Panc1 (cell line): Measurements from ENCODE around the gene SLC39A8. TPM values are rescaled to one million over a fixed set of nuclear protein-coding genes. Genes with fewer than 3 reads are reported as not detected.
"Not testable (repeated sequence)": the region's sequence is repeated elsewhere in the genome, so short reads cannot be mapped to it uniquely, and the experiment has no call there.

Source experiments
- ATAC-seq: fragments of 200-7000 bp; cut with Tn5 transposase; 2 replicates; pipeline ENCODE4 v1.9.1; 2020; ENCODE audit warnings: mild to moderate bottlenecking, moderate library complexity
- BruUV-seq: library from RNA; stranded (reverse); fragments of 400-500 nt; replicated peaks from 2 replicates; lab custom pipeline; 2021; lab: Mats Ljungman, UMichigan
- CTCF ChIA-PET: fragments of 300-600 bp; sonication (Branson Sonifier 250); formaldehyde crosslinking; loops from one replicate; lab custom pipeline; 2022; ENCODE audit warnings: antibody characterized with exemption; lab: Charles Lee
- POLR2A ChIA-PET: fragments of 300-600 bp; sonication (Branson Sonifier 250); formaldehyde crosslinking; loops from one replicate; lab custom pipeline; 2022; ENCODE audit warnings: antibody characterized with exemption; lab: Charles Lee
- DNase-seq: peaks from one replicate; pipeline ENCODE4 v3.0.0-alpha.2; 2010; ENCODE audit warnings: low read depth, low spot score
- H3K27ac ChIP-seq: 2 replicates; pipeline ENCODE4 v1.5.1; 2011; ENCODE audit warnings: mild to moderate bottlenecking, low read length, inconsistent platforms
- H3K27me3 ChIP-seq: fragments of 200-500 bp; sonication (Bioruptor generic); 2 replicates; pipeline ENCODE4 v1.6.0; 2014; ENCODE audit warnings: low read length, inconsistent platforms; ENCODE audit not compliant: control insufficient read depth, insufficient read depth
- H3K36me3 ChIP-seq: fragments of 200-500 bp; sonication (Bioruptor generic); 2 replicates; pipeline ENCODE4 v1.5.1; 2014; ENCODE audit warnings: inconsistent platforms, mild to moderate bottlenecking, low read length, moderate library complexity; ENCODE audit not compliant: control insufficient read depth, insufficient read depth
- H3K4me1 ChIP-seq: 2 replicates; pipeline ENCODE4 v1.5.1; 2011; ENCODE audit warnings: inconsistent platforms, mild to moderate bottlenecking, low read length, moderate library complexity; ENCODE audit not compliant: control insufficient read depth, insufficient read depth
- H3K4me3 ChIP-seq, 2 experiments: 2 replicates each; pipeline ENCODE4 v1.5.1; 2011 to 2012; ENCODE audit warnings: low read depth in 2 of 2, low read length in 2 of 2, mild to moderate bottlenecking in 2 of 2, inconsistent platforms in 1 of 2, moderate library complexity in 1 of 2
- H3K9me3 ChIP-seq: fragments of 200-500 bp; sonication (Bioruptor generic); 2 replicates; pipeline ENCODE4 v1.5.1; 2014; ENCODE audit warnings: low read depth, mild to moderate bottlenecking, inconsistent platforms, low read length, moderate library complexity; ENCODE audit not compliant: control insufficient read depth, insufficient read depth
- POLR2AphosphoS5 ChIP-seq: IDR thresholded peaks from 2 replicates; pipeline ENCODE4 v1.6.1; 2012; ENCODE audit warnings: mild to moderate bottlenecking, low read depth, low read length, moderate library complexity
- SIN3A ChIP-seq: IDR thresholded peaks from 2 replicates; pipeline ENCODE4 v1.6.1; 2012; ENCODE audit warnings: low read depth, mild to moderate bottlenecking, low read length, moderate library complexity, borderline replicate concordance; ENCODE audit not compliant: insufficient read depth
- TCF7L2 ChIP-seq: IDR thresholded peaks from 2 replicates; pipeline ENCODE4 v1.6.1; 2011; ENCODE audit warnings: mild to moderate bottlenecking, low read depth, low read length, inconsistent platforms
- in situ Hi-C: cut with HindIII; loops from 2 replicates; pipeline ENCODE4 v1.10.0; 2016; ENCODE audit warnings: low sequenced_read_pairs, low pct_unique_long_range_greater_than_20kb
- intact Hi-C: fragments of 100-400 bp; cut with micrococcal nuclease; formaldehyde crosslinking; loops from one replicate; pipeline ENCODE4 v1.10.0; 2022; ENCODE audit not compliant: unreplicated experiment
- total RNA-seq: library from RNA; stranded (reverse); gene quantifications from one replicate; pipeline ENCODE4 v1.2.1, GENCODE V29; 2021; ENCODE audit not compliant: unreplicated experiment
- TF ChIP-seq, protein P1 (sequence below), 2 experiments: IDR thresholded peaks; 2 replicates each; pipeline ENCODE4 v1.6.1; 2011 to 2012; ENCODE audit warnings: low read depth in 2 of 2, control low read depth in 1 of 2, low read length in 1 of 2, mild to moderate bottlenecking in 1 of 2, moderate library complexity in 1 of 2; ENCODE audit not compliant: insufficient read depth in 1 of 2
- TF ChIP-seq, protein P2 (sequence below): fragments of 450-650 bp; IDR thresholded peaks from 2 replicates; pipeline ENCODE4 v1.5.1; 2017; ENCODE audit warnings: mild to moderate bottlenecking

SLC39A8 gene
- total RNA-seq, 1 experiment from 2014 or later = 1.4 TPM

DNA sequence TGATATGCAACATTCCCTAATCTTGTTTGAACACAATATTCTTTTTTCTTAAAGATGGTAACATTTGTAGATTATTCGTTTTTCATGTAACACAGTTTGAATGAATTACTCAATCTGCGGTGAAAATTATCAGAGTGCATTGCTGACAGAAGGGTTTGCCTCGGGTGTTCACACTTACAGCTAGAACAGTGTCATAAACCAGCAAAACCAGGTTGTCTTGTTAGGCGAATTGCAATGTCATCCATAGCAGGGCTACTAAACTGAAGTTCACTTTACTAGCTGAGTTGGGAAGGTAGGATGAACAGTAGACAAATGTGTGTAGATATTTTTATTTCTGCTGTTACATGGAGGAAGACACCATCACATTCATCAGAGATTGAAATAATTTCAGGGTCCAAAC is 98.9 kb downstream of the SLC39A8 start:
- POLR2A ChIA-PET = no interaction called here
- Histone ChIP-seq H3K4me1 (no peaks in the 10 kb centered on the region), H3K36me3 (no peaks in the 10 kb centered on the region), H3K27ac (no peak overlapping the region), H3K4me3 (no peak overlapping the region), H3K27me3 (no peaks in the 10 kb centered on the region), H3K9me3 (no peaks in the 10 kb centered on the region)
- intact Hi-C loops = no loop called here
- TF ChIP-seq POLR2AphosphoS5 (no peak), TCF7L2 (no peak), SIN3A (no peak)
- TF ChIP-seq, protein P1, sequence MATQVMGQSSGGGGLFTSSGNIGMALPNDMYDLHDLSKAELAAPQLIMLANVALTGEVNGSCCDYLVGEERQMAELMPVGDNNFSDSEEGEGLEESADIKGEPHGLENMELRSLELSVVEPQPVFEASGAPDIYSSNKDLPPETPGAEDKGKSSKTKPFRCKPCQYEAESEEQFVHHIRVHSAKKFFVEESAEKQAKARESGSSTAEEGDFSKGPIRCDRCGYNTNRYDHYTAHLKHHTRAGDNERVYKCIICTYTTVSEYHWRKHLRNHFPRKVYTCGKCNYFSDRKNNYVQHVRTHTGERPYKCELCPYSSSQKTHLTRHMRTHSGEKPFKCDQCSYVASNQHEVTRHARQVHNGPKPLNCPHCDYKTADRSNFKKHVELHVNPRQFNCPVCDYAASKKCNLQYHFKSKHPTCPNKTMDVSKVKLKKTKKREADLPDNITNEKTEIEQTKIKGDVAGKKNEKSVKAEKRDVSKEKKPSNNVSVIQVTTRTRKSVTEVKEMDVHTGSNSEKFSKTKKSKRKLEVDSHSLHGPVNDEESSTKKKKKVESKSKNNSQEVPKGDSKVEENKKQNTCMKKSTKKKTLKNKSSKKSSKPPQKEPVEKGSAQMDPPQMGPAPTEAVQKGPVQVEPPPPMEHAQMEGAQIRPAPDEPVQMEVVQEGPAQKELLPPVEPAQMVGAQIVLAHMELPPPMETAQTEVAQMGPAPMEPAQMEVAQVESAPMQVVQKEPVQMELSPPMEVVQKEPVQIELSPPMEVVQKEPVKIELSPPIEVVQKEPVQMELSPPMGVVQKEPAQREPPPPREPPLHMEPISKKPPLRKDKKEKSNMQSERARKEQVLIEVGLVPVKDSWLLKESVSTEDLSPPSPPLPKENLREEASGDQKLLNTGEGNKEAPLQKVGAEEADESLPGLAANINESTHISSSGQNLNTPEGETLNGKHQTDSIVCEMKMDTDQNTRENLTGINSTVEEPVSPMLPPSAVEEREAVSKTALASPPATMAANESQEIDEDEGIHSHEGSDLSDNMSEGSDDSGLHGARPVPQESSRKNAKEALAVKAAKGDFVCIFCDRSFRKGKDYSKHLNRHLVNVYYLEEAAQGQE (IDR thresholded peaks at IDR 0.05; ENCODE audit: insufficient read depth in 1 of 2, low read depth in 2 of 2, low read length in 1 of 2) = no peak
- TF ChIP-seq, protein P2, sequence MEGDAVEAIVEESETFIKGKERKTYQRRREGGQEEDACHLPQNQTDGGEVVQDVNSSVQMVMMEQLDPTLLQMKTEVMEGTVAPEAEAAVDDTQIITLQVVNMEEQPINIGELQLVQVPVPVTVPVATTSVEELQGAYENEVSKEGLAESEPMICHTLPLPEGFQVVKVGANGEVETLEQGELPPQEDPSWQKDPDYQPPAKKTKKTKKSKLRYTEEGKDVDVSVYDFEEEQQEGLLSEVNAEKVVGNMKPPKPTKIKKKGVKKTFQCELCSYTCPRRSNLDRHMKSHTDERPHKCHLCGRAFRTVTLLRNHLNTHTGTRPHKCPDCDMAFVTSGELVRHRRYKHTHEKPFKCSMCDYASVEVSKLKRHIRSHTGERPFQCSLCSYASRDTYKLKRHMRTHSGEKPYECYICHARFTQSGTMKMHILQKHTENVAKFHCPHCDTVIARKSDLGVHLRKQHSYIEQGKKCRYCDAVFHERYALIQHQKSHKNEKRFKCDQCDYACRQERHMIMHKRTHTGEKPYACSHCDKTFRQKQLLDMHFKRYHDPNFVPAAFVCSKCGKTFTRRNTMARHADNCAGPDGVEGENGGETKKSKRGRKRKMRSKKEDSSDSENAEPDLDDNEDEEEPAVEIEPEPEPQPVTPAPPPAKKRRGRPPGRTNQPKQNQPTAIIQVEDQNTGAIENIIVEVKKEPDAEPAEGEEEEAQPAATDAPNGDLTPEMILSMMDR = no peak
- CTCF ChIA-PET = no interaction called here
- no TSS peak for BruUV-seq
- ATAC-seq (no peak), DNase-seq (no peak)
- in situ Hi-C loops = no loop called here

DNA sequence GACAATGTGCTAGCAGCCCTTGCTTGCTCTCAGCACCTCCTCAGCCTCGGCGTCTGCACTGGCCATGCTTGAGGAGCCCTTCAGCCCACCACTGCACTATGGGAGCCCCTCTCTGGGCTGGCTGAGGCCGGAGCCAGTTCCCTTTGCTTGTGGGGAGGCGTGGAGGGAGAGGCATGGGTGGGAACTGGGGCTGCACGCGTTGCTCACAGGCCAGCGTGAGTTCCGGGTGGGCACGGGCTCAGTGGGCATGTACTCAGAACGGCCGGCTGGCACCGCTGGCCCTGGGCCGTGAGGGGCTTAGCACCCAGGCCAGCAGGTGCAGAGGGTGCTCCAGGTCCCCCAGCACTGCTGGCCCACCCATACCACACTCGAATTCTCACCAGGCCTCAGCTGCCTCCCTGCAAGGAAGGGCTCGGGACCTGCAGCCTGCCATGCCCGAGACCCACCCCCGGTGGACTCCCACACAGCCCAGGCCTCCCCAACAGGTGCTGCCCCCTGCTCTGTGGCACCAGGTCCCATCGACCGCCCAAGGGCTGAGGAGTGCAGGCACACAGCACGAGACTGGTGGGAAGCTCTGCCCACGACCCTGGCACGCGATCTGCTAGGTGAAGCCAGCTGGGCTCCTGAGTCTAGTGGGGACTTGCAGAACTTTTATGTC is 100.3 kb downstream of the SLC39A8 start:
- TF ChIP-seq, protein P1 (IDR thresholded peaks at IDR 0.05; ENCODE audit: insufficient read depth in 1 of 2, low read depth in 2 of 2, low read length in 1 of 2) = no peak
- TF ChIP-seq TCF7L2 = no peak
- no peak for TF ChIP-seq SIN3A
- in situ Hi-C loops (no loop called here), intact Hi-C loops (no loop called here)
- H3K27ac ChIP-seq = no peak overlapping the region
- BruUV-seq = no TSS peak
- no peak for ATAC-seq
- no peaks in the 10 kb centered on the region for H3K27me3 ChIP-seq
- H3K4me1 ChIP-seq = no peaks in the 10 kb centered on the region
- no peak overlapping the region for H3K4me3 ChIP-seq
- POLR2A ChIA-PET = no interaction called here
- no peaks in the 10 kb centered on the region for H3K36me3 ChIP-seq
- DNase-seq = no peak
- CTCF ChIA-PET = no interaction called here
- no peaks in the 10 kb centered on the region for H3K9me3 ChIP-seq

DNA sequence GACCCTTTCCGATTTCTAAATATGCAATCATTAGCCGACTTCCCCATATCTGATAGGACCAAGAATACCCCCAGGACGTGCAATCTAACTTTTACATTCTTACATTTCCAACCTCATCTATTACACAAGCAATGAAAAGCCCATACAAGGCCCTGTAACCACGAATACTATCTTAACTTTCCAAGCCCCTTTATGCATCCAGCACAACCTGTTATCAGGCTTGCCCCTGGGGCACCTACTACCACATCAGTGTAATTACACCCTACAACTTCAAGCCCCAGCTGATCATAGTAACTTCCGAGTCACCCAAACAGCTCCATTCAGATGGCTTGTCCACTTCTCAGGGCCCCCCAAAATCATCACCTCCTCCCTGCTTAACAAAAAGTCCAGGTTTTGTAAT is 102.0 kb downstream of the SLC39A8 start:
- ATAC-seq, in situ Hi-C loops, BruUV-seq, DNase-seq, H3K9me3 ChIP-seq, intact Hi-C loops, H3K27ac ChIP-seq, H3K27me3 ChIP-seq, POLR2A ChIA-PET, H3K36me3 ChIP-seq, CTCF ChIA-PET, H3K4me3 ChIP-seq, H3K4me1 ChIP-seq: not testable (repeated sequence)
